ENCODE results near the gene HAO1.
A peak's percentile ranks its signal among the peaks of the same experiment; 100 is the strongest.

HAO1 gene

DNA sequence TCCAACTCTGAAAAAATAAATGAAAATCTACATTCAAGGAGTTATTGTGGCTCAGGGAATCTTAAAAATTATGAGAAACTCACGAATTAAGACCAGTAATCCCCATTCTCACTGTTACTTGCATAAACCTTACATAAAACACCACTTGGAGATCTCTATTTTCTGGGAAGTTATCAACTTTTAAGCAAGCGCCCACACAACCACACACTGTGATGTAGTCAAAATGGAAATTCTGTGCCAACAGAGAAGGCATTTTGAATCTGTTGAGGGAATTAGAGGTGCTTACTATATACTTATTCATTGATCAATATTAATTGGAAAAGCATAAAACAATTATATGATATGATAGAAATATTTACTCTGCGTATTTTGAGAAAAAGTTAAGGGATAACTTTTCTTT, 58.7 kb downstream of the HAO1 start:
- DNase-seq (ENCODE audit: low spot score), result no peak
- TF ChIP-seq CTCF (IDR thresholded peaks at IDR 0.05; ENCODE audit: borderline replicate concordance, control extremely low read depth, extremely low read depth, insufficient read depth, missing control alignments), result no peak
- in situ Hi-C loops (cut with MboI; ENCODE audit: low sequenced_read_pairs, unreplicated experiment), result no loop called here

DNA sequence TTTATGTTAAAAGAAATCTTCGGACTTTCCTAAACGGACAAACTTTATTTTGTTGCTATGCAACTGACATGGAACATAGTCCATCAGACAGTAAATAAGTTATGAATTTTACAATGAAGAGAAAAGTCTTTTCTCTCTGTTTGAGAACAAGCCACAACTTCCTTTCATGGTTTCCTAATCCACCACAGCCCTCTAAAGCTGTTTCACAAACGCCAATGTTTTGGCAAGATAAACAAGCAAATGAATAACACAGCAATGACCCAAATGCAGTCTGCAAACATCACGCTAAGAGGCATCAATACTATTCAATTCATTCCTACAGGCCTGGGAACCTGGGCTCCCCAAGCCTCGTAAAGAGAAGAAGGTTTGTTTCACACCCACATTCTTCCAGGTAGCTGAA, 60.4 kb downstream of the HAO1 start:
- in situ Hi-C loops (cut with MboI; ENCODE audit: low sequenced_read_pairs, unreplicated experiment), result no loop called here
- no peak for DNase-seq (ENCODE audit: low spot score)
- no peak for TF ChIP-seq CTCF (IDR thresholded peaks at IDR 0.05; ENCODE audit: borderline replicate concordance, control extremely low read depth, extremely low read depth, insufficient read depth, missing control alignments)

GRCh38 chr20:7868108-7868507, 72.2 kb downstream of the HAO1 start:
- TF ChIP-seq CTCF (IDR thresholded peaks at IDR 0.05; ENCODE audit: borderline replicate concordance, control extremely low read depth, extremely low read depth, insufficient read depth, missing control alignments), result no peak
- in situ Hi-C loops (cut with MboI; ENCODE audit: low sequenced_read_pairs, unreplicated experiment), result loop anchor here (25.0 kb wide), 1 partner anchor 1031 kb away; no protein-coding TSS in a partner anchor
- no peak for DNase-seq (ENCODE audit: low spot score)

GRCh38 chr20:7866285-7866684, 74.0 kb downstream of the HAO1 start:
- no peak for DNase-seq (ENCODE audit: low spot score)
- no peak for TF ChIP-seq CTCF (IDR thresholded peaks at IDR 0.05; ENCODE audit: borderline replicate concordance, control extremely low read depth, extremely low read depth, insufficient read depth, missing control alignments)
- in situ Hi-C loops (cut with MboI; ENCODE audit: low sequenced_read_pairs, unreplicated experiment), result loop anchor here (25.0 kb wide), 1 partner anchor 1029 kb away; no protein-coding TSS in a partner anchor

GRCh38 chr20:7859356-7859802, 80.9 kb downstream of the HAO1 start:
- peak; percentile 56 for TF ChIP-seq CTCF (IDR thresholded peaks at IDR 0.05; ENCODE audit: borderline replicate concordance, control extremely low read depth, extremely low read depth, insufficient read depth, missing control alignments)
- DNase-seq (ENCODE audit: low spot score), result no peak
- in situ Hi-C loops (cut with MboI; ENCODE audit: low sequenced_read_pairs, unreplicated experiment), result loop anchor here (25.0 kb wide), 1 partner anchor 1022 kb away; no protein-coding TSS in a partner anchor

GRCh38 chr20:7858734-7859250, 81.5 kb downstream of the HAO1 start:
- TF ChIP-seq CTCF (IDR thresholded peaks at IDR 0.05; ENCODE audit: borderline replicate concordance, control extremely low read depth, extremely low read depth, insufficient read depth, missing control alignments), result no peak
- no peak for DNase-seq (ENCODE audit: low spot score)
- in situ Hi-C loops (cut with MboI; ENCODE audit: low sequenced_read_pairs, unreplicated experiment), result loop anchor here (25.0 kb wide), 1 partner anchor 1021 kb away; no protein-coding TSS in a partner anchor

Data from GM13976 (cell line).